ENCODE results near the gene IL10RB.

The IL10RB gene

DNA sequence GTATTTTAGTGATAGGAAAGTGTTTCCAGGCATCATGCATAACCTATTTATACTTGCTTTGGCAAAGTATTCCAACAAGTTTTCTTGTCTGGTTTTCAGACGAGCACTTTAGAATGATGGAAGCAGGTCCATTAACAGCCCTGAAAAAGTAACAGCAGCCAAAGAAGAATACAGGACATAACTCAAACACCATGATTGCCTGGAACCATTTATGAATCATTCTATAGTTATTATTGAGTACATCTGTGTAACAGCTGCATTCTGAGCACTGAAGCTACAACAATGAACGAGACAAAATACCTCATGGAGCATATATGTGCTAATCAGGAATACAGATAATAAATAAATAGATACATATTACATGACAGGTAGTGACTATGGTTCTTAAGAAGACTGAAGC, 12.6 kb downstream of the IL10RB start:
- TF ChIP-seq CTCF (IDR thresholded peaks at IDR 0.05; ENCODE audit: low read length, missing control alignments) = no peak
- no peak overlapping the region for H3K4me3 ChIP-seq (replicated peaks; ENCODE audit: low read depth, low read length)
- DNase-seq (ENCODE audit: low read depth) = no peak

DNA sequence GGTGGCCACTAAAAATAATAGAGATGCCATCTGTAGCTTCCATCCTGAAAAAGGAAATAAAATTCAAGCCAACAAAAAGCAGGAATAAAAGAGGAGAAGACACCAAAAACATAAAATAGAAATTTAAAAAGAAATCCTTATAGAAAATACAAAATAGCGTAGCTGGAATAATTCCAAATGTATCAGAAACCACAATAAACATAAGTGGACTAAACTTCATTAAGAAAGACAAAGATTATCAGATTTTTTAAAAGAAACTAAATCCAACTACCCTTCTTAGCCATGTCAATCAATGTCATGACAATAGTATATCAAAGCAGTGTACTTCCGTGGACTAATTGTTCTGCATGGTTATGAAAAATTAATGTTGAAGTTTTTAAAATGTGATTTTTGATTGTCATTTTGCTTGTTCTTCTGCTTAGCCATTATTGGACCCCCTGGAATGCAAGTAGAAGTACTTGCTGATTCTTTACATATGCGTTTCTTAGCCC, 13.2 kb downstream of the IL10RB start:
- TF ChIP-seq CTCF (IDR thresholded peaks at IDR 0.05; ENCODE audit: low read length, missing control alignments) = no peak
- DNase-seq (ENCODE audit: low read depth) = no peak
- H3K4me3 ChIP-seq (replicated peaks; ENCODE audit: low read depth, low read length) = no peak overlapping the region

DNA sequence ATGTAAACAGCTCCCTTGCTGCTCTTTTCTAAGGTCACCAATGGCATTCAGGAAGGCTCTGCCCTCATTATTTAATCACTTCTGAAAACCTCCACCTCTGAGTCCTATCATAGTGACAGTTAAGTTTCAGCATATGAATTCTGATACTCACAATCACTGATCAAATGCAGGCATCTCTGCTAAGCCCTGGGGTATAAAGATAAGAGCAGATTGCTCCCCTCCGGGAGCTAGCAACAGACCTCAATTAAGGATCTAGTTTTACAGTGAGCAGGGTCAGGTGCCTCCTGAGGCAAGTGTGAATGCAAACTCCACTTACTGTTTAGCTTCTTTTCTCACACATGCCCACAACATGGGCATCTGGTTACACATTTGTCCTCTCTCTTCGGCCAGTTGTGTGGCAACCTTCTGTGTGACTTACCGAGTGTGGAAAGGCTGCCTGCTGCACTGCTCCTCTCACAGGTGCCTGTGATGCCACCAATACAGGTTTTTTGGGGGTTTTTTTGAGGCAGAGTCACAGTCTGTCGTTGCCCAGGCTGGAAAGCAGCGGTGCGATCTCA, 15.0 kb downstream of the IL10RB start:
- no peak for TF ChIP-seq CTCF (IDR thresholded peaks at IDR 0.05; ENCODE audit: low read length, missing control alignments)
- no peak overlapping the region for H3K4me3 ChIP-seq (replicated peaks; ENCODE audit: low read depth, low read length)
- DNase-seq (ENCODE audit: low read depth) = no peak

DNA sequence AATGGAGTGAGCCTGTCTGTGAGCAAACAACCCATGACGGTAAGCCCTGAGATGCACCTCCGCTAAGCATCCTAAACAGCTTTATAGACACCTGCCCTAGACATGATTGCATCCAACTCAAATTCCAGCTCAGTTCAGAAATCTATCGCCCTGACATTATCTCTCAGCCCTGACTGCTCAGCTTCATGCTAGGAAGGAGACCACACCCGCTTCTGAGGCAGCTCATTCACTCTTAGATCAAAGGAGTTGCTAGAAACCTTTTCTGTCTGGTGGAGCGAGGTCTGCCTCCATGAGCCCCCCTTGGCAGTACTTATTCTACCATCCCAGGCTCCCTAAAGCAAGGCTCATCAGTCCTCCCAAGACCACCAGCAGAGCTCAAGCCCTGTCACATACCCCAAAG, 17.0 kb downstream of the IL10RB start:
- no peak for DNase-seq (ENCODE audit: low read depth)
- H3K4me3 ChIP-seq (replicated peaks; ENCODE audit: low read depth, low read length) = no peak overlapping the region
- TF ChIP-seq CTCF (IDR thresholded peaks at IDR 0.05; ENCODE audit: low read length, missing control alignments) = no peak

GRCh38 chr21:33286076-33286475, 19.9 kb downstream of the IL10RB start:
- no peak for TF ChIP-seq CTCF (IDR thresholded peaks at IDR 0.05; ENCODE audit: low read length, missing control alignments)
- no peak overlapping the region for H3K4me3 ChIP-seq (replicated peaks; ENCODE audit: low read depth, low read length)
- DNase-seq (ENCODE audit: low read depth) = no peak

- H3K4me3 ChIP-seq (replicated peaks; ENCODE audit: low read depth, low read length) = no peak overlapping the region
- peak; percentile 82 for DNase-seq (ENCODE audit: low read depth)
- no peak for TF ChIP-seq CTCF (IDR thresholded peaks at IDR 0.05; ENCODE audit: low read length, missing control alignments)
Measured at GRCh38 chr21:33286600-33287456, 20.7 kb downstream of the IL10RB start.
